ENCODE data around the gene BRME1. TPM values are rescaled to one million over a fixed set of nuclear protein-coding genes. Genes with fewer than 3 reads are reported as not detected.

Gene BRME1
- polyA plus RNA-seq, 3 donors: 0.05 to 0.28 TPM; not detected in 1

DNA sequence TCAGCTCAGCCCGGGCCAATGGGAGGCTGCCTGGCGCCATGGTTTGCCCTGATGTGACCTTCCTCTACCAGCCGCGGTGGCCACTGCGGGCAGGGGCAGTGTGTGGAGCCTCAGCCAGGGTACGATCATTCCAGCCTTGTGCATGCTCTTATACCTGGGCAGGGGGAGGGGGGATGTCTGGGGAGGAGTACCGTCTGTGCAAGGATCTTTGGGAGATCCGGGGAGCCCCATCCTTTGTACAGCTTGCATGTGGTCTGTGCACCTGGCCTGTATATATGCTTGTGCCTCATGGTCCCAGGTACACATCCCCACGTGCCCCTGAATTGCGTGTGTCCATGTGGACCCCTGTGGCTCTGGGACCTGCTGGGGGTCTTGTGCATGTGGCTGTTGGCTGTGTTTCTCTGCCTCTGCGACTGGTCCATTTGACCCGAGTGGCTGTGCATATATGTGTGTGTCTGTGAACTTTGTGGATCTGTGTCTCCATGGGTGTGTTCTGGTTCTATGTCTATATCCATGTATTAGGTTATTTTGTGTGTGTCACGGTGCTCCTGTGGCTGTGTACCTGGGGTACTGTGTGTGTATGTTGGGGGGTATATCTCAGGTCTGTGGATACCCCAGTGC is 41.8 kb downstream of the BRME1 start:
- WGBS (ENCODE audit: insufficient coverage): 26% methylated on average over 10 of the region's 13 CpGs
- H3K36me3 Mint-ChIP-seq: peaks cover 10 to 13% of the 10 kb centered on the region in 2 donors
- intact Hi-C loops (cut with micrococcal nuclease): loop anchor here (5.0 kb wide), 2 partner anchors 37 to 77 kb away; no protein-coding TSS in a partner anchor
- H3K4me3 Mint-ChIP-seq: peak overlapping the region; percentile 58 to 84
- Histone ChIP-seq H3K4me1 (ENCODE audit: control insufficient read depth in 1 of 2, insufficient read depth in 2 of 2, low read length in 2 of 2) (peaks cover 27 to 47% of the 10 kb centered on the region in 2 donors), H3K27ac (ENCODE audit: low read depth in 1 of 2, low read length in 2 of 2) (no peak overlapping the region), H3K79me2 (ENCODE audit: insufficient read depth, low read length) (no peaks in the 10 kb centered on the region), H3K9me3 (replicated peaks in 1 of 2; ENCODE audit: control insufficient read depth in 1 of 2, insufficient read depth in 1 of 2, low read length in 2 of 2) (peaks cover 0 to 11% of the 10 kb centered on the region in 2 donors), H3K4me2 (replicated peaks; ENCODE audit: extremely low read depth, low read length, poor library complexity, severe bottlenecking) (peak overlapping the region; percentile 20), H2AFZ (ENCODE audit: insufficient read depth, low read depth, low read length, poor library complexity, severe bottlenecking) (no peak overlapping the region), H3K27me3 (ENCODE audit: control insufficient read depth in 2 of 2, insufficient read depth in 2 of 2, low read length in 2 of 2) (peaks cover 17 to 32% of the 10 kb centered on the region in 2 donors), H3K9ac (ENCODE audit: insufficient read depth, low read length, poor library complexity, severe bottlenecking) (no peak overlapping the region), H3K4me3 (replicated peaks in 1 of 3; ENCODE audit: low read depth in 2 of 3, low read length in 3 of 3) (peak overlapping the region in 1 of 3 experiments; percentile 26), H4K20me1 (ENCODE audit: insufficient read depth, low read length) (no peaks in the 10 kb centered on the region), H3K36me3 (replicated peaks in 1 of 2; ENCODE audit: control insufficient read depth in 1 of 2, insufficient read depth in 2 of 2, low read length in 2 of 2) (no peaks in the 10 kb centered on the region)
- DNase-seq: no peak
- peaks cover 39% of the 10 kb centered on the region for H3K4me1 Mint-ChIP-seq
- peaks cover 0 to 11% (median 7%) of the 10 kb centered on the region in 7 donors for H3K9me3 Mint-ChIP-seq
- TF ChIP-seq, protein P1, sequence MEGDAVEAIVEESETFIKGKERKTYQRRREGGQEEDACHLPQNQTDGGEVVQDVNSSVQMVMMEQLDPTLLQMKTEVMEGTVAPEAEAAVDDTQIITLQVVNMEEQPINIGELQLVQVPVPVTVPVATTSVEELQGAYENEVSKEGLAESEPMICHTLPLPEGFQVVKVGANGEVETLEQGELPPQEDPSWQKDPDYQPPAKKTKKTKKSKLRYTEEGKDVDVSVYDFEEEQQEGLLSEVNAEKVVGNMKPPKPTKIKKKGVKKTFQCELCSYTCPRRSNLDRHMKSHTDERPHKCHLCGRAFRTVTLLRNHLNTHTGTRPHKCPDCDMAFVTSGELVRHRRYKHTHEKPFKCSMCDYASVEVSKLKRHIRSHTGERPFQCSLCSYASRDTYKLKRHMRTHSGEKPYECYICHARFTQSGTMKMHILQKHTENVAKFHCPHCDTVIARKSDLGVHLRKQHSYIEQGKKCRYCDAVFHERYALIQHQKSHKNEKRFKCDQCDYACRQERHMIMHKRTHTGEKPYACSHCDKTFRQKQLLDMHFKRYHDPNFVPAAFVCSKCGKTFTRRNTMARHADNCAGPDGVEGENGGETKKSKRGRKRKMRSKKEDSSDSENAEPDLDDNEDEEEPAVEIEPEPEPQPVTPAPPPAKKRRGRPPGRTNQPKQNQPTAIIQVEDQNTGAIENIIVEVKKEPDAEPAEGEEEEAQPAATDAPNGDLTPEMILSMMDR (IDR thresholded peaks at IDR 0.05): no peak
- H3K27me3 Mint-ChIP-seq (ENCODE audit: low read depth in 3 of 3): peaks cover 34 to 55% (median 42%) of the 10 kb centered on the region in 3 donors
- peak overlapping the region in 3 of 7 donors; percentile 14 to 68 (median 39) for H3K27ac Mint-ChIP-seq

DNA sequence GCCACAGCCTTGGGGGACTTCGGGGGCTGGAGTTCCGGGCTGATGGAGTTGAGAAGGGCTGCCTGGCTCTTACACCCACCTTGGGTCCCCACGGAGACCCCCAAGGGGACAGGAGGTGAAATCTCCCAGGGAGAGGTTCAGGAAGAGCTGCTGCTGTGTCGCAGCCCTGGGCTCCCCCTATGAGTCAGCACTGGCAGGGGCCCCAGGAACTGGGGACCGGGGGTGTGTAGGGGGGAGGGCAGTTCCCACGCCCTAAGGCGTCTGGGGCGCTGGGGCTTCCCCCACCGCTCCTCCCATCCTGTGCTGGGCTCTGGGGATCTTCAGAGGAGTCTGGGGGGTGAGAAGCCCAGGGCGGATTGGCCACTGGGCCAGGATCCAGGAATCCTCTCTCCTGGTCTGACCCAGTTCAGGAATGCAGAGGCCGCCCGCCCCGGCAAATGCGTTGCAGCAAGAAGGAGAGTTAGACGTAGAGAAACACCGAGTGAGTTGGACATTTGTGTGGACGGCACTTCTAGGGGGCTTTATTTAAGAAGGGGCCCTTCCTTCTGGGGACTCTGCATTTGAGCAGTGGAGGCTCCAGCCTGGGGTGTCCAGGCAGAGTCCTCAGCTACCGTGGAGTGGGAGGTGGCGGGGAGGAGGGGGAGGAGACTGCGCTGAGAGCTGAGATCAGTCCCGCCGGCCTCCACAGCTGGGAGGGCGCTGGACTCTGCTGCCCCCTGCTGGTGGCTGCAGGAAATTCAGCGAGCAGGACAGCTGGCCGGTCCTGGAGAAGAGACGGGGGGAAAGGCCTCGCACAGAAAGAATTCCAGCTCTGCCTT is 44.0 kb downstream of the BRME1 start:
- no peaks in the 10 kb centered on the region for H4K20me1 ChIP-seq (ENCODE audit: insufficient read depth, low read length)
- 0% methylated on average over 18 of the region's 27 CpGs for WGBS (ENCODE audit: insufficient coverage)
- H3K36me3 ChIP-seq (replicated peaks in 1 of 2; ENCODE audit: control insufficient read depth in 1 of 2, insufficient read depth in 2 of 2, low read length in 2 of 2): no peaks in the 10 kb centered on the region
- Mint-ChIP-seq H3K9me3 (peaks cover 0 to 11% (median 7%) of the 10 kb centered on the region in 7 donors), H3K4me1 (peaks cover 39% of the 10 kb centered on the region), H3K4me3 (peak overlapping the region; percentile 96 to 99), H3K27ac (peak overlapping the region; percentile 98 to 100 (median 100)), H3K27me3 (ENCODE audit: low read depth in 3 of 3) (peaks cover 24 to 40% (median 31%) of the 10 kb centered on the region in 3 donors), H3K36me3 (peaks cover 10 to 13% of the 10 kb centered on the region in 2 donors)
- DNase-seq: peak; percentile 96 to 99 (median 99)
- peak overlapping the region; percentile 70 for H3K4me2 ChIP-seq (replicated peaks; ENCODE audit: extremely low read depth, low read length, poor library complexity, severe bottlenecking)
- H3K9me3 ChIP-seq (replicated peaks in 1 of 2; ENCODE audit: control insufficient read depth in 1 of 2, insufficient read depth in 1 of 2, low read length in 2 of 2): peaks cover 0 to 11% of the 10 kb centered on the region in 2 donors
- peak overlapping the region; percentile 30 for H2AFZ ChIP-seq (ENCODE audit: insufficient read depth, low read depth, low read length, poor library complexity, severe bottlenecking)
- H3K79me2 ChIP-seq (ENCODE audit: insufficient read depth, low read length): no peaks in the 10 kb centered on the region
- peaks cover 27 to 47% of the 10 kb centered on the region in 2 donors for H3K4me1 ChIP-seq (ENCODE audit: control insufficient read depth in 1 of 2, insufficient read depth in 2 of 2, low read length in 2 of 2)
- H3K27me3 ChIP-seq (ENCODE audit: control insufficient read depth in 2 of 2, insufficient read depth in 2 of 2, low read length in 2 of 2): peaks cover 17 to 27% of the 10 kb centered on the region in 2 donors
- peak overlapping the region; percentile 42 to 68 (median 50) for H3K4me3 ChIP-seq (replicated peaks in 1 of 3; ENCODE audit: low read depth in 2 of 3, low read length in 3 of 3)
- H3K27ac ChIP-seq (ENCODE audit: low read depth in 1 of 2, low read length in 2 of 2): peak overlapping the region; percentile 85 to 96
- H3K9ac ChIP-seq (ENCODE audit: insufficient read depth, low read length, poor library complexity, severe bottlenecking): peak overlapping the region; percentile 91
- TF ChIP-seq, protein P1 (IDR thresholded peaks at IDR 0.05): peak; percentile 96
- intact Hi-C loops (cut with micrococcal nuclease): loop anchor here (1.0 to 5.0 kb wide), 4 partner anchors 11 to 75 kb away; no protein-coding TSS in a partner anchor

Data from CD14-positive monocyte (primary cell).